NCI-H510A treated with DMSO at 0.1 percent for 48 hours (cell line): ENCODE results near the gene MAOA.

ENCODE experiments used
- DNase-seq: peaks from one replicate; lab custom pipeline; 2025; lab: John Stamatoyannopoulos, UW

The MAOA gene

DNA sequence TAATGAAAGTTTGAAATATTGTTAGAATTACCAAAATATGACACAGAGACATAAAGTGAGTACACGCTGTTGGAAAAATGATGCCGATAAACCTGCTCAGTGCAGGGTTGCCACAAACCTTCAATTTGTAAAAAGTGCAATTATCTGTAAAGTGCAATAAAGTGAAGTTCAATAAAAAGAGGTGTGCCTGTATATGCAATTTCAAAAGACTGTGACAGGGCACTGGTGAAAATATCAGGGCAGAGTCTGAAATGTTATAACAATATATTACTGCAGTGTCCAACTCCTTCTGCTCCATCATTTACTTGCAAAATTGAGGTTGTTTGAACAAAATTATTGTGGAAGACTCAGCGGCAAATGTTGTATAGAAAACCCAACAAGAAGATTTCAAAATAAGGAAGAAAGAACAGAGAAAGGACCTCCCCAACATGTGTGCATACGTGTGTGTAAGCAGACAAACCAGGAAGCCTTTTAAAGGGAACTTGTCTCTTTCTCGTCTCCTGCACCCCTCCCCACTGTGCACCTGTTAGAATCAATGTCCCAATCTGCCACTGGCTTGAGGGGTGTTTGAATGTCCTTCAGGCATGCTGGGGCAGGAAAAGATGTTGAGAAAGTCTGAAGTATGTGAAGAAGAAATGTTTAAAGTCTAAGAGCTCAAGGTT is 130.0 kb downstream of the MAOA start:
- DNase-seq: no peak
